A549 (cell line): ENCODE measurements around the gene SPEM1. TPM values are rescaled to one million over a fixed set of nuclear protein-coding genes. Genes with fewer than 3 reads are reported as not detected.

Experiments used
- CBX2 ChIP-seq: fragments of 200-600 bp; sonication (generic); IDR thresholded peaks from 2 replicates; pipeline ENCODE4 v1.6.1; 2016; ENCODE audit warnings: low read depth, mild to moderate bottlenecking, borderline replicate concordance
- CEBPB ChIP-seq, 2 experiments: fragments of >200 bp in 1 of 2; sonication (Bioruptor Twin) in 1 of 2; formaldehyde crosslinking in 1 of 2; IDR thresholded peaks; 2 replicates each; pipeline ENCODE4 v1.6.1; 2012 to 2016
- FOSL2 ChIP-seq, 2 experiments: fragments of 450-650 bp in 1 of 2; fragments of >200 bp in 1 of 2; sonication (Bioruptor Twin) in 1 of 2; formaldehyde crosslinking; IDR thresholded peaks; 2 replicates each; pipeline versions ENCODE4 v1.5.0 to v1.6.1; 2016 to 2020; ENCODE audit warnings: mild to moderate bottlenecking in 1 of 2, moderate library complexity in 1 of 2
- FOXS1 ChIP-seq: fragments of 250-450 bp; sonication (Bioruptor Pico); IDR thresholded peaks from 2 replicates; pipeline ENCODE4 v1.5.0; 2020; ENCODE audit warnings: mild to moderate bottlenecking, moderate library complexity
- GATA3 ChIP-seq: IDR thresholded peaks from 2 replicates; pipeline ENCODE4 v1.6.1; 2012; ENCODE audit warnings: borderline replicate concordance
- HDAC2 ChIP-seq: fragments of 200-600 bp; sonication (generic); IDR thresholded peaks from 2 replicates; pipeline ENCODE4 v1.6.1; 2016
- HOXA7 ChIP-seq: fragments of 250-450 bp; sonication (Bioruptor Pico); IDR thresholded peaks from 2 replicates; pipeline ENCODE4 v1.5.0; 2020; ENCODE audit warnings: mild to moderate bottlenecking, moderate library complexity
- HOXB13 ChIP-seq: fragments of 250-450 bp; sonication (Bioruptor Pico); IDR thresholded peaks from 2 replicates; pipeline ENCODE4 v1.5.0; 2020; ENCODE audit warnings: low read depth, mild to moderate bottlenecking, moderate library complexity
- HOXB5 ChIP-seq: fragments of 250-450 bp; sonication (Bioruptor Pico); IDR thresholded peaks from 2 replicates; pipeline ENCODE4 v1.5.0; 2020; ENCODE audit warnings: mild to moderate bottlenecking, moderate library complexity
- JUNB ChIP-seq: fragments of >200 bp; sonication (Bioruptor Twin); formaldehyde crosslinking; IDR thresholded peaks from 2 replicates; pipeline ENCODE4 v1.6.1; 2016
- MAFK ChIP-seq: fragments of 450-650 bp; IDR thresholded peaks from 2 replicates; pipeline ENCODE4 v1.6.1; 2014; ENCODE audit not compliant: partially characterized antibody
- MYC ChIP-seq: IDR thresholded peaks from 2 replicates; pipeline ENCODE4 v1.6.1; 2012; ENCODE audit warnings: mild to moderate bottlenecking, inconsistent platforms, low read length, improper control_type of control experiment, borderline replicate concordance
- NPAS2 ChIP-seq: fragments of 250-450 bp; sonication (Bioruptor Pico); IDR thresholded peaks from 2 replicates; pipeline ENCODE4 v1.8.0; 2022; ENCODE audit warnings: mild to moderate bottlenecking, moderate library complexity, borderline replicate concordance
- PHF8 ChIP-seq: fragments of 200-600 bp; sonication (generic); IDR thresholded peaks from 2 replicates; pipeline ENCODE4 v1.6.1; 2016; ENCODE audit warnings: low read depth, mild to moderate bottlenecking, antibody characterized with exemption, moderate library complexity, borderline replicate concordance
- POLR2A ChIP-seq: IDR thresholded peaks from 2 replicates; pipeline ENCODE4 v1.6.1; 2012; ENCODE audit warnings: mild to moderate bottlenecking, low read length
- RAD21 ChIP-seq, 2 experiments: fragments of >200 bp in 1 of 2; sonication (Bioruptor Twin) in 1 of 2; formaldehyde crosslinking in 1 of 2; IDR thresholded peaks in 1 of 2; conservative IDR thresholded peaks in 1 of 2; 2 replicates in 1 of 2; 3 replicates in 1 of 2; pipeline ENCODE4 v1.6.1; 2012 to 2018; ENCODE audit warnings: inconsistent platforms in 1 of 2
- RARB ChIP-seq: fragments of 250-450 bp; sonication (Bioruptor Pico); IDR thresholded peaks from 2 replicates; pipeline ENCODE4 v1.8.0; 2021; ENCODE audit warnings: mild to moderate bottlenecking, moderate library complexity
- RFX5 ChIP-seq: fragments of 450-650 bp; IDR thresholded peaks from 2 replicates; pipeline ENCODE4 v1.7.1; 2014; ENCODE audit warnings: antibody characterized with exemption, mild to moderate bottlenecking, moderate library complexity
- SREBF2 ChIP-seq: fragments of 450-650 bp; IDR thresholded peaks from 2 replicates; pipeline ENCODE4 v1.6.1; 2014; ENCODE audit warnings: mild to moderate bottlenecking, moderate library complexity
- TFCP2L1 ChIP-seq: fragments of 250-450 bp; sonication (Bioruptor Pico); IDR thresholded peaks from 2 replicates; pipeline ENCODE4 v1.5.0; 2021; ENCODE audit warnings: mild to moderate bottlenecking
- ZC3H11A ChIP-seq: fragments of 450-650 bp; IDR thresholded peaks from 2 replicates; pipeline ENCODE4 v1.6.1; 2014; ENCODE audit warnings: antibody characterized with exemption, mild to moderate bottlenecking
- ZFP36 ChIP-seq: fragments of 450-650 bp; IDR thresholded peaks from 2 replicates; pipeline ENCODE4 v1.6.1; 2014; ENCODE audit warnings: borderline replicate concordance; ENCODE audit not compliant: partially characterized antibody
- ZSCAN20 ChIP-seq: fragments of 250-450 bp; sonication (Bioruptor Pico); IDR thresholded peaks from 2 replicates; pipeline ENCODE4 v1.8.0; 2022; ENCODE audit warnings: mild to moderate bottlenecking, moderate library complexity
- polyA plus RNA-seq, 4 experiments: library from polyadenylated mRNA; depleted of rRNA in 3 of 4; stranded (reverse); fragments of >200 nt; fragmentation: RNase III in 1 of 4; extraction: RNeasy Plus Mini Kit Qiagen cat#74134 plus additional on column Dnase treatment in 1 of 4; gene quantifications; 2 replicates in 3 of 4; 3 replicates in 1 of 4; pipeline ENCODE4 v1.2.3, GENCODE V29; 2011 to 2017
- TF ChIP-seq, protein P1 (sequence below): fragments of 450-650 bp; IDR thresholded peaks from 2 replicates; pipeline ENCODE4 v1.6.1; 2014; ENCODE audit warnings: antibody characterized with exemption
- TF ChIP-seq, protein P2 (sequence below): fragments of 250-450 bp; sonication (Bioruptor Pico); IDR thresholded peaks from 2 replicates; pipeline ENCODE4 v1.5.0; 2021; ENCODE audit warnings: mild to moderate bottlenecking, moderate library complexity, borderline replicate concordance
- TF ChIP-seq, protein P3 (sequence below): IDR thresholded peaks from 2 replicates; pipeline ENCODE4 v1.6.1; 2012
- TF ChIP-seq, protein P4 (sequence below): IDR thresholded peaks from 2 replicates; pipeline ENCODE4 v1.6.1; 2012

Gene SPEM1
- polyA plus RNA-seq, 2 of the 4 experiments (the other 2 are of a cell fraction) = 0.09 TPM; not detected in 1

DNA sequence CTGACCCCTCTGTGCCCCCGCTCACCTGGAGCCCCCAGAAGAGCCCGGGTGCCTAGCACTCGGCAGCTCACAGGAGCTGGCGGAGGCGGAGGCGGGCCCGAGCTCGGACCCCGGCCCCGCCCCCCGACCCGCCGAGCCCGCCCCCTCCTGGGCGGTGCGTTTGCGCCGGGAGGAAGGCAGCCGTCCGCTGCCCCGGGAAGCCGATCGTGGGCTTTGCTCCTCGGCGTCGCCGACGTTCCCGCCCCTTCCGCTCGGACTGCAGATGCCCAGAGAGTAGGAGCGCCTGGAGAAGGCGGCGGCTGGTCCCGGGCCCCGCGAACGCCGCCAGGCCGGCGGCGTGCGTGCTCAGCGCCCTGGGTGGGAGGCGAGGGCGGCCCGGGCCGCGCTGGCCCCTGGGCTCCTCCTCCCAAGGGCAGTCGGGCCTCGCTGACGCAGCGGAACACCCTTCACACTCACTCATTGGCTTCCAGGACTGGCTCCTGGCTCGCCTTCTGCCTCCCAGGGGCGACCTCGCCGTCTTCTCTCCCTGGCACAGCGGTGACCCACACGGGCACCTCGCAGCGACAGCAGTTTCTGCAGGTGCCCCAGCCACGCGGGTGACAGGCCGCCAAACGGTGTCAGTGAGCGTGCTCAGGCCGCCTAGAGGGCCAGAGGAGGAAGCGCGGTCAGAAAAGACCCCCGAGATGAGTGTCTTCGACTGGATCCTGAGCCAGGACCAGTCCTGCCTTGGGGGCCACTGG, 25.5 kb upstream of the SPEM1 start, which contains the start of gene PLSCR3 (continued):
- TF ChIP-seq, protein P1, sequence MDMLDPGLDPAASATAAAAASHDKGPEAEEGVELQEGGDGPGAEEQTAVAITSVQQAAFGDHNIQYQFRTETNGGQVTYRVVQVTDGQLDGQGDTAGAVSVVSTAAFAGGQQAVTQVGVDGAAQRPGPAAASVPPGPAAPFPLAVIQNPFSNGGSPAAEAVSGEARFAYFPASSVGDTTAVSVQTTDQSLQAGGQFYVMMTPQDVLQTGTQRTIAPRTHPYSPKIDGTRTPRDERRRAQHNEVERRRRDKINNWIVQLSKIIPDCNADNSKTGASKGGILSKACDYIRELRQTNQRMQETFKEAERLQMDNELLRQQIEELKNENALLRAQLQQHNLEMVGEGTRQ = no peak
- TF ChIP-seq POLR2A = peak; percentile 93
- TF ChIP-seq, protein P2, sequence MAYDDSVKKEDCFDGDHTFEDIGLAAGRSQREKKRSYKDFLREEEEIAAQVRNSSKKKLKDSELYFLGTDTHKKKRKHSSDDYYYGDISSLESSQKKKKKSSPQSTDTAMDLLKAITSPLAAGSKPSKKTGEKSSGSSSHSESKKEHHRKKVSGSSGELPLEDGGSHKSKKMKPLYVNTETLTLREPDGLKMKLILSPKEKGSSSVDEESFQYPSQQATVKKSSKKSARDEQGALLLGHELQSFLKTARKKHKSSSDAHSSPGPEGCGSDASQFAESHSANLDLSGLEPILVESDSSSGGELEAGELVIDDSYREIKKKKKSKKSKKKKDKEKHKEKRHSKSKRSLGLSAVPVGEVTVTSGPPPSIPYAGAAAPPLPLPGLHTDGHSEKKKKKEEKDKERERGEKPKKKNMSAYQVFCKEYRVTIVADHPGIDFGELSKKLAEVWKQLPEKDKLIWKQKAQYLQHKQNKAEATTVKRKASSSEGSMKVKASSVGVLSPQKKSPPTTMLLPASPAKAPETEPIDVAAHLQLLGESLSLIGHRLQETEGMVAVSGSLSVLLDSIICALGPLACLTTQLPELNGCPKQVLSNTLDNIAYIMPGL (CRISPR knock-in tag) = no peak
- TF ChIP-seq ZFP36 = no peak
- TF ChIP-seq FOXS1 = no peak
- no peak for TF ChIP-seq NPAS2 (CRISPR knock-in tag)
- no peak for TF ChIP-seq GATA3
- TF ChIP-seq CBX2 = no peak
- no peak for TF ChIP-seq TFCP2L1
- TF ChIP-seq FOSL2 (IDR thresholded peaks at IDR 0.05) = no peak
- no peak for TF ChIP-seq FOSL2 (CRISPR knock-in tag; IDR thresholded peaks at IDR 0.05)
- TF ChIP-seq HDAC2 = no peak
- TF ChIP-seq, protein P3, sequence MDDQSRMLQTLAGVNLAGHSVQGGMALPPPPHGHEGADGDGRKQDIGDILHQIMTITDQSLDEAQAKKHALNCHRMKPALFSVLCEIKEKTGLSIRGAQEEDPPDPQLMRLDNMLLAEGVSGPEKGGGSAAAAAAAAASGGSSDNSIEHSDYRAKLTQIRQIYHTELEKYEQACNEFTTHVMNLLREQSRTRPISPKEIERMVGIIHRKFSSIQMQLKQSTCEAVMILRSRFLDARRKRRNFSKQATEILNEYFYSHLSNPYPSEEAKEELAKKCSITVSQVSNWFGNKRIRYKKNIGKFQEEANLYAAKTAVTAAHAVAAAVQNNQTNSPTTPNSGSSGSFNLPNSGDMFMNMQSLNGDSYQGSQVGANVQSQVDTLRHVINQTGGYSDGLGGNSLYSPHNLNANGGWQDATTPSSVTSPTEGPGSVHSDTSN = no peak
- TF ChIP-seq JUNB = no peak
- no peak for TF ChIP-seq ZC3H11A
- TF ChIP-seq MYC = peak; percentile 70; the same call in 1 of the 2 replicates
- TF ChIP-seq PHF8 = peak; percentile 71; the same call in 1 of the 2 replicates
- no peak for TF ChIP-seq RARB
- peak; percentile 80; the same call in 1 of the 2 replicates for TF ChIP-seq HOXB5
- TF ChIP-seq RFX5 = 0 out of 2 replicates have a peak, but pooled peaks have one; percentile 64
- peak; percentile 85 for TF ChIP-seq HOXB13 (CRISPR knock-in tag)
- TF ChIP-seq SREBF2 = no peak
- no peak; a peak in 1 of 5 replicates for TF ChIP-seq RAD21 (conservative IDR thresholded peaks at IDR 0.05 in 1 of 2, IDR thresholded peaks at IDR 0.05 in 1 of 2)
- TF ChIP-seq HOXA7 (CRISPR knock-in tag) = no peak
- TF ChIP-seq ZSCAN20 = no peak
- TF ChIP-seq, protein P4, sequence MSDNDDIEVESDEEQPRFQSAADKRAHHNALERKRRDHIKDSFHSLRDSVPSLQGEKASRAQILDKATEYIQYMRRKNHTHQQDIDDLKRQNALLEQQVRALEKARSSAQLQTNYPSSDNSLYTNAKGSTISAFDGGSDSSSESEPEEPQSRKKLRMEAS = peak; percentile 86
- no peak for TF ChIP-seq CEBPB (IDR thresholded peaks at IDR 0.05)
- peak; percentile 94 for TF ChIP-seq MAFK
